ENCODE data around the gene FARP2.
"Not testable (repeated sequence)": the region's sequence is repeated elsewhere in the genome, so short reads cannot be mapped to it uniquely, and the experiment has no call there.

DNA sequence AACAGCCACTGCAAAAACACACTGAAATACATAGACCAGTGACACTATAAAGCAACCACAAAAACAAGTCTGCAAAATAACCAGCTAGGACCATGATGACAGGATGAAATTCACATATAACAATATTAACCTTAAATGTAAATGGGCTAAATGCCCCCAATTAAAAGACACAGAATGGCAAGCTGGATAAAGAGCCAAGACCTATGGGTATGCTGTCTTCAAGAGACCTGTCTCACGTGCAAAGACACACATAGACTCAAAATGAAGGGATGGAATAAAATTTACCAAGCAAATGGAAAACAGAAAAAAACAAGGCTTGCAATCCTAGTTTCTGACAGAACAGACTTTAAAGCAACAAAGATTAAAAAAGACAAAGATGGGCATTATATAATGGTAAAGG is 67.4 kb downstream of the FARP2 start:
- TF ChIP-seq YY1 (IDR thresholded peaks at IDR 0.05; ENCODE audit: insufficient read depth, insufficient read length); SUZ12 (IDR thresholded peaks at IDR 0.05; ENCODE audit: extremely low read depth, insufficient read depth, insufficient read length): not testable (repeated sequence)

All from NT2/D1 (cell line).